Gastrocnemius medialis (tissue), 4 donors: Measurements from ENCODE around the gene CTCFL.

Experiments
- POLR2A ChIP-seq, 2 donors: fragments of 450-650 bp; IDR thresholded peaks; one replicate each; pipeline ENCODE4 v1.6.1; 2017; ENCODE audit warnings: antibody characterized with exemption in 2 of 2, mild to moderate bottlenecking in 2 of 2, moderate library complexity in 2 of 2
- TF ChIP-seq, protein P1 (sequence below), 5 experiments: fragments of 450-650 bp in 3 of 5; fragments of 200-600 bp in 2 of 5; sonication (generic) in 2 of 5; IDR thresholded peaks in 4 of 5; conservative IDR thresholded peaks in 1 of 5; 1 replicate in 4 of 5; 2 replicates in 1 of 5; pipeline ENCODE4 v1.5.1; 2016 to 2019; ENCODE audit warnings: antibody characterized with exemption in 5 of 5, mild to moderate bottlenecking in 3 of 5, moderate library complexity in 3 of 5

DNA sequence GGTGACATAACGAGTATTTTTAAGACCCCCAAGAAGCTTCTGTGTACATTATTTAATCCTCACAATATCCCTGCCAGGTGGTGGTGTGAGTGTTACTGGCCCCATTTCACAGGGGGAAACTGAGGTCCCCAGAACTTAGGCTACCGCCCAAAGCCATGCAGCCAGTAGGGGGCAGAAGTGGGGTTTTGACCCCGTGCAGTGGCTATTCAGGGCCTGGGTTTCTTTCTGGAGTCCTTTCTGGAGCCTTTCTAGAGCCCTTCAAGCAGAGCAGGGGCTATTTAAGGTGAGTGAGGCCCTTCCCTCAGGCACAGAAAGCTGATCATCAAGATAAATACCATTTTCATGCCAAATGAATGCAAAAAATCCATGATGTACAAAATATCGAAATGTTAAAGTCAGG is 59.0 kb downstream of the CTCFL start:
- TF ChIP-seq, protein P1, sequence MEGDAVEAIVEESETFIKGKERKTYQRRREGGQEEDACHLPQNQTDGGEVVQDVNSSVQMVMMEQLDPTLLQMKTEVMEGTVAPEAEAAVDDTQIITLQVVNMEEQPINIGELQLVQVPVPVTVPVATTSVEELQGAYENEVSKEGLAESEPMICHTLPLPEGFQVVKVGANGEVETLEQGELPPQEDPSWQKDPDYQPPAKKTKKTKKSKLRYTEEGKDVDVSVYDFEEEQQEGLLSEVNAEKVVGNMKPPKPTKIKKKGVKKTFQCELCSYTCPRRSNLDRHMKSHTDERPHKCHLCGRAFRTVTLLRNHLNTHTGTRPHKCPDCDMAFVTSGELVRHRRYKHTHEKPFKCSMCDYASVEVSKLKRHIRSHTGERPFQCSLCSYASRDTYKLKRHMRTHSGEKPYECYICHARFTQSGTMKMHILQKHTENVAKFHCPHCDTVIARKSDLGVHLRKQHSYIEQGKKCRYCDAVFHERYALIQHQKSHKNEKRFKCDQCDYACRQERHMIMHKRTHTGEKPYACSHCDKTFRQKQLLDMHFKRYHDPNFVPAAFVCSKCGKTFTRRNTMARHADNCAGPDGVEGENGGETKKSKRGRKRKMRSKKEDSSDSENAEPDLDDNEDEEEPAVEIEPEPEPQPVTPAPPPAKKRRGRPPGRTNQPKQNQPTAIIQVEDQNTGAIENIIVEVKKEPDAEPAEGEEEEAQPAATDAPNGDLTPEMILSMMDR (IDR thresholded peaks at IDR 0.05 in 4 of 5, conservative IDR thresholded peaks at IDR 0.05 in 1 of 5): no peak
- no peak for TF ChIP-seq POLR2A (IDR thresholded peaks at IDR 0.05)
